ENCODE measurements around the gene PLRG1.

DNA sequence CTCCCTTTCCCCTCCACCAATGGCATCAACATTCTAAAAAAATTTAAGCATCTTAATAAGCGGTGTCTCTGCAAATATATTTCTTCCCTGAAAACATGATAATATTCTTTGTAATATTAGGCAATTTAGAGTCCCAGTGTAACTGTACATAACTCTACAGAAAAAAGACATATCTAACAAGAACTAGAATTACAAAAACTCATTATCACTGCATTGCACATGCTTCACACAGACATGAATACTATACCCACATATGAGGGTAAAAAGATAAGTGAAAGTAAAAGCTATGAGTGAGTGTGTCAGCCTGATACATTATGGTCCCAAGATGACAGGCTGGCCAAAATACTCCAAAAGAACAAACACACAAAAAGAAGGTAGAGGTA lies 10.2 kb upstream of the PLRG1 start:
- no peak for TF ChIP-seq CTCF (IDR thresholded peaks at IDR 0.05)
- TF ChIP-seq POLR2A (IDR thresholded peaks at IDR 0.05) = no peak
